ENCODE results near the gene TUBB4B. TPM values are rescaled to one million over a fixed set of nuclear protein-coding genes. Genes with fewer than 3 reads are reported as not detected.

The TUBB4B gene
- total RNA-seq, 5 donors from 2014 or later (not counting 1 experiment from before 2014, with no cell fraction given) = 50.6 to 118 (median 95.3) TPM

DNA sequence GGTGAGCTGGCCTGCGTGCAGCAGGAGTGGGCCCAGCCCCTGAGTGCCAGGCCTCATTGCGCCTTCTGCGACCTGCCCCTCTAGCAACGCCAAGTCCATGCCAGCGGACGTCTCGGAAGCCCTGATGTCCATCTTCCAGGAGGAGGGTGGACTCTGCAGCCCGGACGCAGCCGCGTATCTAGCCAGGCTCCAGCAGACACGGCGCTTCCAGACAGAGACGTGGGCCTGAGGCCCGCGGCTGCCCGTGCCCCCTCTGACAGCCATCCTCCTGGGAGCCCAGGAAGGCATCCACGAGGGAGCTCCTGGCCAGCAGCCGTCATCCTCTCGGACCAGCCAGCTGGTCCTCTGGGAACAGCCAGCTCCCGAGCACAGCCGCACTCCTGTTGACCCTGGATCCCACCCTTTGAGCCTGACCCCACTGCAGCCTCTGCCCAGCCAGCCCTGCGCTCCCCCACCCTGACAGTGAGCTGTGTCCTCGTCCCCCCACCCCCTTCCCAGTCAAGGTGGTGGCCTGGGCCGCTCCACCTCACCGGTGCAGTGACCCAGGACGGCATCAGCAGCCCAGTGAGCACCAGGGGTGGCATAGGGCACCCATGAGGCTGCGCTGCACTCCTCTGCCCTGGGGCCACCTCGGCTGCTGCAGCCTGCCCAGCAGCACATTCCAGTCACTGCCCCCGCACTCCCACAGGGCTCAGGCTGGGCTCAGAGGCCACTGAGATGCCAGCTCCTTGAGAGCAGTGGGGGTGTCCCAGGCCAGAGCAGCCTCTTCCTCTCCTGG lies 24.7 kb upstream of the TUBB4B start:
- Histone ChIP-seq H3K9me3 (no peaks in the 10 kb centered on the region), H3K4me3 (ENCODE audit: control insufficient read depth in 1 of 2, extremely low read depth in 1 of 2, low read length in 1 of 2) (no peak overlapping the region), H3K36me3 (ENCODE audit: control insufficient read depth in 2 of 2, extremely low read depth in 1 of 2, insufficient read depth in 1 of 2, low read length in 1 of 2) (peaks cover 0 to 2% of the 10 kb centered on the region in 2 donors), H3K4me1 (ENCODE audit: control insufficient read depth in 1 of 2, extremely low read depth in 1 of 2, insufficient read depth in 2 of 2, low read length in 2 of 2) (peaks cover 0 to under 1% of the 10 kb centered on the region in 2 experiments), H3K27ac (ENCODE audit: low read length) (no peak overlapping the region), H3K27me3 (replicated peaks in 1 of 2; ENCODE audit: control insufficient read depth in 2 of 2, extremely low read depth in 1 of 2, insufficient read depth in 2 of 2, low read length in 1 of 2) (peaks cover 0 to 9% of the 10 kb centered on the region in 2 experiments)
- Mint-ChIP-seq H3K4me1 (no peaks in the 10 kb centered on the region), H3K9me3 (no peaks in the 10 kb centered on the region), H3K36me3 (no peaks in the 10 kb centered on the region), H3K4me3 (no peak overlapping the region), H3K27me3 (no peaks in the 10 kb centered on the region), H3K27ac (no peak overlapping the region)
- ChIA-PET CTCF (interaction anchor here in 1 of 2 donors (0.5 kb wide), 1 partner anchor 8 kb away, joined by 6 read pairs; no protein-coding TSS in a partner anchor), POLR2A (no interaction called here)
- DNase-seq (no peak), ATAC-seq (replicated peaks in 1 of 4) (no peak)
- 98% methylated on average over 28 of the region's 30 CpGs for WGBS (ENCODE audit: insufficient coverage)

DNA sequence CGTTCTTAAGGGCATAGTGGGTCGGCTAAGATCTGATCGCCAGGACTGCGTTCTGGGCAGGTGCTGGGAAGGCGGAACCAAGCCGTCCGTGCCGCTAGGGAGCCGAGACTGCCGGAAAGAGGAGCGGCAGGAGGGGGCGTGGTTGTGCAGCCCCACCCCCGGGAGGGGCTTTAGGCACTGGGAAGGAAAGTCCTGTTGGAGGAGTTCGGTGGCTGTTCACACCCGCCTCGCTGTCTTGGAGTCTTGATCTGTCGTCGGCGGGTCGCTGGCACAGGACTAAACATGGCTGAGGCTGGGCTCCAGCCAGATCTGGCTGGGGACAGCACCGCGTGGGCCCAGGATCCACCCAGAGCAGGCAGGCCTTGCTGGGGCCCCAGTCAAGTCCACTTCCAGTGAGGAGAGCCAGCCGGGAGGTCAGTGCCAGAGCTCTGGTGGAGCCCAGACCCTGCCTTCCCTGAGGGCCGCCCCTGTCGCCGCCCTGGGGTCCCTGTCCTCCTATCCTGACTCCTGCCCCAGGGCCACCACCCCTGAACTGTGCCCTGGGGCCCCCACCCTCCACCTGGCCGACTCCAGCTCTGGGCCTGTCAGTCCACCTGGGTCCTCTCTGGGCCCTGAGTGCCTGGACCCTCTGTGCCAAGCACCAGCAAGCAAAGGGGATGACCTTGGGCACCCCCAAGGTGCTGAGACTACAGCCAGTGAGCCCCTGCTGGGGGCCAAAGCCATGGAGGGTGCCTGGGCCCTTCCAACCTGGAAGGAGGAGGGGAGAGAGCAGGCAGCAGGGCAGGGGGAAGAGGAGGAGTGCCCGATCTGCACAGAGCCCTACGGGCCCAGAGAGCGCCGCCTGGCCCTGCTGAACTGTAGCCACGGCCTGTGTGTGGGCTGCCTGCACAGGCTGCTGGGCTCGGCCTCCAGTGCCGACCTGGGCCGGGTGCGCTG lies 23.5 kb upstream of the TUBB4B start:
- DNase-seq = no peak

DNA sequence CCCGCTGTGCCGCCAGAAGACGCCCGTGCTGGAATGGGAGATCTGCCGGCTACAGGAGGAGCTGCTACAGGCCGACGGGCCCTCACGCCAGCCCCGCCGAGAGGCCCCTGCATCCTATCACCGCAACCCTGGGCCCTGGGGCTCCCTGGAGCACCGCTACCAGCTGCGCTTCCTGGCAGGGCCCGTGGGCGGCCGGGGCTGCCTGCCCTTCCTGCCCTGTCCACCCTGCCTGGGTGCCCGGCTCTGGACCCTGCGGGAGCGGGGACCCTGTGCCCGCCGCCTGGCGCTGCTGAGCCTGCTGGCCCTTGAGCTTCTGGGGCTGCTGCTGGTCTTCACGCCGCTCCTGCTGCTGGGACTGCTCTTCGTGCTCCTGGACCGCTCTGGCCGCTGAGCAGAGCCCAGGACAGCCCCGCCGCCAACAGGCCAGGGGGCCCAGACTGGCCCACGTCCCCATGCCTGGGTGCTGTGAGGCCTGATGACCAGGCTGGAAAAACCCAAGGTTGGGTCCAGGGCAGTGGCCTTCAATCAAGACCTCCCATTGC lies 22.8 kb upstream of the TUBB4B start:
- Histone ChIP-seq H3K27ac (ENCODE audit: low read length) (no peak overlapping the region), H3K4me1 (ENCODE audit: control insufficient read depth in 1 of 2, extremely low read depth in 1 of 2, insufficient read depth in 2 of 2, low read length in 2 of 2) (peaks cover 2 to 15% of the 10 kb centered on the region in 2 experiments), H3K9me3 (no peaks in the 10 kb centered on the region), H3K27me3 (replicated peaks in 1 of 2; ENCODE audit: control insufficient read depth in 2 of 2, extremely low read depth in 1 of 2, insufficient read depth in 2 of 2, low read length in 1 of 2) (peaks cover 0 to 11% of the 10 kb centered on the region in 2 experiments), H3K4me3 (ENCODE audit: control insufficient read depth in 1 of 2, extremely low read depth in 1 of 2, low read length in 1 of 2) (no peak overlapping the region), H3K36me3 (ENCODE audit: control insufficient read depth in 2 of 2, extremely low read depth in 1 of 2, insufficient read depth in 1 of 2, low read length in 1 of 2) (peaks cover 0 to 2% of the 10 kb centered on the region in 2 donors)
- WGBS (ENCODE audit: insufficient coverage) = 93% methylated on average over 28 of the region's 30 CpGs
- Mint-ChIP-seq H3K9me3 (no peaks in the 10 kb centered on the region), H3K4me3 (no peak overlapping the region), H3K27ac (no peak overlapping the region), H3K27me3 (no peaks in the 10 kb centered on the region), H3K36me3 (no peaks in the 10 kb centered on the region), H3K4me1 (peaks cover 0 to 3% (median 3%) of the 10 kb centered on the region in 3 donors)
- ChIA-PET CTCF (no interaction called here), POLR2A (no interaction called here)
- ATAC-seq (replicated peaks in 1 of 4) (no peak), DNase-seq (no peak)

More for the DNA sequence above, 23.5 kb upstream of the TUBB4B start:
- Histone ChIP-seq H3K9me3 (no peaks in the 10 kb centered on the region), H3K27ac (ENCODE audit: low read length) (no peak overlapping the region), H3K27me3 (replicated peaks in 1 of 2; ENCODE audit: control insufficient read depth in 2 of 2, extremely low read depth in 1 of 2, insufficient read depth in 2 of 2, low read length in 1 of 2) (peaks cover 0 to 11% of the 10 kb centered on the region in 2 experiments), H3K4me3 (ENCODE audit: control insufficient read depth in 1 of 2, extremely low read depth in 1 of 2, low read length in 1 of 2) (no peak overlapping the region), H3K36me3 (ENCODE audit: control insufficient read depth in 2 of 2, extremely low read depth in 1 of 2, insufficient read depth in 1 of 2, low read length in 1 of 2) (peaks cover 0 to 2% of the 10 kb centered on the region in 2 donors), H3K4me1 (ENCODE audit: control insufficient read depth in 1 of 2, extremely low read depth in 1 of 2, insufficient read depth in 2 of 2, low read length in 2 of 2) (peaks cover 0 to 8% of the 10 kb centered on the region in 2 experiments)
- no peaks in the 10 kb centered on the region for H3K27me3 Mint-ChIP-seq
- 86% methylated on average over 32 of the region's 36 CpGs for WGBS (ENCODE audit: insufficient coverage)
- H3K27ac Mint-ChIP-seq = no peak overlapping the region
- ChIA-PET POLR2A (no interaction called here), CTCF (no interaction called here)
- no peaks in the 10 kb centered on the region for H3K4me1 Mint-ChIP-seq
- no peaks in the 10 kb centered on the region for H3K9me3 Mint-ChIP-seq
- no peak for ATAC-seq (replicated peaks in 1 of 4)
- H3K4me3 Mint-ChIP-seq = peak overlapping the region in 1 of 3 donors; percentile 9
- no peaks in the 10 kb centered on the region for H3K36me3 Mint-ChIP-seq

DNA sequence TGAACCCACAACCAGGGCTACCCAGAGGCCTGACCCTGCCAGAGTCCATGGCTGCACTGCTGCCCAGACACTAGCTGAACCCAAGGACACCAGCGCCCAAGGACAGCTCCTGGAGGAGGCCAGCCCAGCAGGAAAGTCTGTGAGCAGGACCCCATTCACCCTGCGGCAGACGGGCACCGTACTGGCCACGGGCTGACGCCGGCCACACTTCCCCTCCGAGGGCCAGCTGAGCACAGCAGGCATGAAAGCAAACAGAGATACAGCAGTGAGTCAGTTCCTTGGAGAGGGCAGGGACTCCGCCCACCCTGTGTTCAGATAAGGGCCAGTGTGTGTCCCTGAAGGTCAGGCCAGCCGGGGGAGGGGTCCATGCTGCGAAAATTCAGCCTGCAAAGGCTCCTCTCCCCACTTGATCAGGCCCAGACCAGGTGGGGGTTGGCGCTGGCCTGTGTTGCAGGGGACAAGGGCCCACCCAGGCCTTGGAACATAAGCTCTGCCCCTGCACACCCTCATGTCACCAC lies 22.3 kb upstream of the TUBB4B start:
- no peak for ATAC-seq (replicated peaks in 1 of 4)
- Mint-ChIP-seq H3K36me3 (no peaks in the 10 kb centered on the region), H3K27me3 (no peaks in the 10 kb centered on the region), H3K27ac (no peak overlapping the region), H3K9me3 (no peaks in the 10 kb centered on the region), H3K4me3 (no peak overlapping the region), H3K4me1 (peaks cover 0 to 3% (median 3%) of the 10 kb centered on the region in 3 donors)
- no peak for DNase-seq
- Histone ChIP-seq H3K27me3 (replicated peaks in 1 of 2; ENCODE audit: control insufficient read depth in 2 of 2, extremely low read depth in 1 of 2, insufficient read depth in 2 of 2, low read length in 1 of 2) (peaks cover 0 to 11% of the 10 kb centered on the region in 2 experiments), H3K27ac (ENCODE audit: low read length) (no peak overlapping the region), H3K9me3 (no peaks in the 10 kb centered on the region), H3K36me3 (ENCODE audit: control insufficient read depth in 2 of 2, extremely low read depth in 1 of 2, insufficient read depth in 1 of 2, low read length in 1 of 2) (peaks cover 0 to 2% of the 10 kb centered on the region in 2 donors), H3K4me1 (ENCODE audit: control insufficient read depth in 1 of 2, extremely low read depth in 1 of 2, insufficient read depth in 2 of 2, low read length in 2 of 2) (peaks cover 2 to 20% of the 10 kb centered on the region in 2 experiments), H3K4me3 (ENCODE audit: control insufficient read depth in 1 of 2, extremely low read depth in 1 of 2, low read length in 1 of 2) (no peak overlapping the region)
- ChIA-PET POLR2A (interaction anchor here in 1 of 2 donors (0.6 kb wide), 1 partner anchor 18 kb away, joined by 5 read pairs; the partner anchor contains the start of gene TPRN), CTCF (interaction anchor here (0.7 kb wide), 2 partner anchors 128 to 353 kb away, joined by 5 to 14 read pairs; partner anchors contain the start of gene EDF1 (in 1 of the 2))
- WGBS (ENCODE audit: insufficient coverage) = 95% methylated on average over 10 of the region's 12 CpGs

DNA sequence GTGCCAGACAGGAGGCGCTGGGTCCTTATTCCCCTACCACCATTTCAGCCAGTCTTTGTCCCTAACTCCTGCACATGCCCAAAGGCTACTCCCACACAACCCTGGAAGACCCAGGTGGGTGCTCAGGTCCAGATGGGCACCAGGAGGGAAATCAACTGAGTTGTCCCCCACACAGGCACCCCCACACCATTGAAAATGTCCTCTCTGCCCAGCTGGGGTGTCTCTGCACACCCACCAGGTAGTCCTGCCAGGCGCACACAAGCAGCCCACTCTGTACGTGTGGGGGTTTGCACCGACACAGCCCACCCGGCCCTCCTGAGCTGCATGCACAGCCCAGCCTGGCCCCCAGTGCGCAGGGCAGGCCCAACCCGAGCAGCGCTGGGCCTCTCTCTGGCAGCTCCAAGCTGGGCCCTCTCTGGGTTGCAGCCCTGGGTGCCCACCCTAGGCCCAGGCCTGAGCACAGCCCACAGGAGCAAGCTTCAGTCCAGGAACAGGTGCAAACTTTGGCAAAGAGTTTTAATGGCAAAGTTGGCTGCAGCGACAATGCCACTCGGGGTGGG lies 21.2 kb upstream of the TUBB4B start:
- DNase-seq (no peak), ATAC-seq (replicated peaks in 1 of 4) (no peak)
- Histone ChIP-seq H3K9me3 (no peaks in the 10 kb centered on the region), H3K27me3 (replicated peaks in 1 of 2; ENCODE audit: control insufficient read depth in 2 of 2, extremely low read depth in 1 of 2, insufficient read depth in 2 of 2, low read length in 1 of 2) (peaks cover 0 to 11% of the 10 kb centered on the region in 2 experiments), H3K4me3 (ENCODE audit: control insufficient read depth in 1 of 2, extremely low read depth in 1 of 2, low read length in 1 of 2) (no peak overlapping the region), H3K4me1 (ENCODE audit: control insufficient read depth in 1 of 2, extremely low read depth in 1 of 2, insufficient read depth in 2 of 2, low read length in 2 of 2) (peaks cover 2 to 28% of the 10 kb centered on the region in 2 experiments), H3K27ac (ENCODE audit: low read length) (no peak overlapping the region), H3K36me3 (ENCODE audit: control insufficient read depth in 2 of 2, extremely low read depth in 1 of 2, insufficient read depth in 1 of 2, low read length in 1 of 2) (peaks cover 0 to 2% of the 10 kb centered on the region in 2 donors)
- no peaks in the 10 kb centered on the region for H3K9me3 Mint-ChIP-seq
- peak overlapping the region in 2 of 3 donors; percentile 21 to 55 for H3K4me3 Mint-ChIP-seq
- H3K27me3 Mint-ChIP-seq = no peaks in the 10 kb centered on the region
- CTCF ChIA-PET = no interaction called here
- no peaks in the 10 kb centered on the region for H3K36me3 Mint-ChIP-seq
- POLR2A ChIA-PET = no interaction called here
- WGBS (ENCODE audit: insufficient coverage) = 91% methylated on average over 10 of the region's 10 CpGs
- H3K4me1 Mint-ChIP-seq = peaks cover 0 to 5% (median 4%) of the 10 kb centered on the region in 3 donors
- no peak overlapping the region for H3K27ac Mint-ChIP-seq
